A549 (cell line): ENCODE measurements around the gene SASH1. TPM values are rescaled to one million over a fixed set of nuclear protein-coding genes. Genes with fewer than 3 reads are reported as not detected.

Experiments used
- ATAC-seq, 2 experiments: fragments of 200-7000 bp in 1 of 2; fragments of >200 bp in 1 of 2; cut with Nextera tagmentation in 1 of 2; cut with Tn5 transposase in 1 of 2; 3 replicates each; pipeline versions ENCODE4 v1.8.0 to v1.9.1; 2018 to 2020; ENCODE audit warnings: mild to moderate bottlenecking in 1 of 2, moderate library complexity in 1 of 2
- CTCF ChIA-PET: fragments of 300-600 bp; sonication (Branson Sonifier 250); formaldehyde crosslinking; extraction: SDS; loops from one replicate; lab custom pipeline; 2021; ENCODE audit warnings: antibody characterized with exemption, inconsistent platforms; lab: Yijun Ruan, JAX
- POLR2A ChIA-PET: fragments of 350-600 bp; formaldehyde crosslinking; extraction: SDS; loops from one replicate; lab custom pipeline; 2021; ENCODE audit warnings: antibody characterized with exemption, inconsistent platforms; lab: Yijun Ruan, JAX
- DNase-seq, 2 experiments: peaks; one replicate each; pipeline versions ENCODE4 v3.0.0 to v3.0.0-alpha.2; 2011 to 2016; ENCODE audit warnings: low read depth in 1 of 2, low spot score in 1 of 2
- FAIRE-seq: peaks from 2 replicates; lab custom pipeline; 2011; peaks lifted over from hg19 to GRCh38; lab: Jason Lieb, UNC
- H3K27ac ChIP-seq, 2 experiments: fragments of >200 bp; sonication (Bioruptor Twin); formaldehyde crosslinking; 3 replicates each; pipeline ENCODE4 v1.5.1; 2016 to 2017
- H3K4me1 ChIP-seq: fragments of >200 bp; sonication (Bioruptor Twin); formaldehyde crosslinking; 3 replicates; pipeline ENCODE4 v1.6.1; 2016
- H3K4me2 ChIP-seq: fragments of >200 bp; sonication (Bioruptor Twin); formaldehyde crosslinking; 3 replicates; pipeline ENCODE4 v1.6.1; 2016
- H3K4me3 ChIP-seq: fragments of >200 bp; sonication (Bioruptor Twin); formaldehyde crosslinking; 3 replicates; pipeline ENCODE4 v1.5.1; 2016
- H3K9me3 ChIP-seq: fragments of >200 bp; sonication (Bioruptor Twin); formaldehyde crosslinking; 3 replicates; pipeline ENCODE4 v1.6.1; 2016
- BCL3 ChIP-seq: fragments of >200 bp; sonication (Bioruptor Twin); formaldehyde crosslinking; IDR thresholded peaks from 3 replicates; pipeline ENCODE4 v1.6.1; 2016
- CBX8 ChIP-seq: fragments of 200-600 bp; sonication (generic); IDR thresholded peaks from 2 replicates; pipeline ENCODE4 v1.6.1; 2016
- CHD4 ChIP-seq: fragments of 200-600 bp; sonication (generic); IDR thresholded peaks from 2 replicates; pipeline ENCODE4 v1.6.1; 2016; ENCODE audit warnings: antibody characterized with exemption, mild to moderate bottlenecking, borderline replicate concordance
- E2F6 ChIP-seq: IDR thresholded peaks from 2 replicates; pipeline ENCODE4 v1.6.1; 2012; ENCODE audit warnings: low read depth, borderline replicate concordance
- ELK1 ChIP-seq: fragments of 150-350 bp; IDR thresholded peaks from 2 replicates; pipeline ENCODE4 v1.6.1; 2014; ENCODE audit warnings: low read depth, mild to moderate bottlenecking, low read length
- HDAC2 ChIP-seq: fragments of 200-600 bp; sonication (generic); IDR thresholded peaks from 2 replicates; pipeline ENCODE4 v1.6.1; 2016
- HES2 ChIP-seq: fragments of >200 bp; sonication (Bioruptor Twin); formaldehyde crosslinking; IDR thresholded peaks from 2 replicates; pipeline ENCODE4 v1.6.1; 2016
- HOXB5 ChIP-seq: fragments of 250-450 bp; sonication (Bioruptor Pico); IDR thresholded peaks from 2 replicates; pipeline ENCODE4 v1.5.0; 2020; ENCODE audit warnings: mild to moderate bottlenecking, moderate library complexity
- JUNB ChIP-seq: fragments of >200 bp; sonication (Bioruptor Twin); formaldehyde crosslinking; IDR thresholded peaks from 2 replicates; pipeline ENCODE4 v1.6.1; 2016
- KDM1A ChIP-seq: fragments of 200-600 bp; sonication (generic); IDR thresholded peaks from 2 replicates; pipeline ENCODE4 v1.6.1; 2016; ENCODE audit warnings: low read depth, mild to moderate bottlenecking
- KDM5A ChIP-seq: fragments of 200-600 bp; sonication (generic); IDR thresholded peaks from 2 replicates; pipeline ENCODE4 v1.6.1; 2016; ENCODE audit warnings: antibody characterized with exemption, mild to moderate bottlenecking
- MAZ ChIP-seq: fragments of 150-350 bp; IDR thresholded peaks from 2 replicates; pipeline ENCODE4 v1.6.1; 2014; ENCODE audit warnings: antibody characterized with exemption, low read depth, low read length, borderline replicate concordance
- NPAS2 ChIP-seq: fragments of 250-450 bp; sonication (Bioruptor Pico); IDR thresholded peaks from 2 replicates; pipeline ENCODE4 v1.8.0; 2022; ENCODE audit warnings: mild to moderate bottlenecking, moderate library complexity, borderline replicate concordance
- PHF8 ChIP-seq: fragments of 200-600 bp; sonication (generic); IDR thresholded peaks from 2 replicates; pipeline ENCODE4 v1.6.1; 2016; ENCODE audit warnings: low read depth, mild to moderate bottlenecking, antibody characterized with exemption, moderate library complexity, borderline replicate concordance
- REST ChIP-seq: fragments of 200-600 bp; sonication (generic); IDR thresholded peaks from 2 replicates; pipeline ENCODE4 v1.6.1; 2016; ENCODE audit warnings: antibody characterized with exemption, mild to moderate bottlenecking, moderate library complexity
- RNF2 ChIP-seq: fragments of 200-600 bp; sonication (generic); IDR thresholded peaks from 2 replicates; pipeline ENCODE4 v1.6.1; 2016; ENCODE audit warnings: low read depth, mild to moderate bottlenecking, antibody characterized with exemption, moderate library complexity, borderline replicate concordance
- TFCP2L1 ChIP-seq: fragments of 250-450 bp; sonication (Bioruptor Pico); IDR thresholded peaks from 2 replicates; pipeline ENCODE4 v1.5.0; 2021; ENCODE audit warnings: mild to moderate bottlenecking
- ZFP36 ChIP-seq: fragments of 450-650 bp; IDR thresholded peaks from 2 replicates; pipeline ENCODE4 v1.6.1; 2014; ENCODE audit warnings: borderline replicate concordance; ENCODE audit not compliant: partially characterized antibody
- WGBS: methylation state at CpG from one replicate; pipeline ENCODE4 v1.1.6; 2017; ENCODE audit errors: missing lambda C conversion rate; 5-methylcytosine and 5-hydroxymethylcytosine counted together
- polyA plus RNA-seq, 4 experiments: library from polyadenylated mRNA; depleted of rRNA in 3 of 4; stranded (reverse); fragments of >200 nt; fragmentation: RNase III in 1 of 4; extraction: RNeasy Plus Mini Kit Qiagen cat#74134 plus additional on column Dnase treatment in 1 of 4; gene quantifications; 2 replicates in 3 of 4; 3 replicates in 1 of 4; pipeline ENCODE4 v1.2.3, GENCODE V29; 2011 to 2017
- TF ChIP-seq, protein P1 (sequence below): fragments of 250-450 bp; sonication (Bioruptor Pico); IDR thresholded peaks from 2 replicates; pipeline ENCODE4 v1.5.0; 2021; ENCODE audit warnings: mild to moderate bottlenecking, moderate library complexity, borderline replicate concordance
- TF ChIP-seq, protein P2 (sequence below): IDR thresholded peaks from 2 replicates; pipeline ENCODE4 v1.6.1; 2012

The SASH1 gene
- polyA plus RNA-seq, 2 of the 4 experiments (the other 2 are of a cell fraction) = 2.5 to 3.0 TPM

DNA sequence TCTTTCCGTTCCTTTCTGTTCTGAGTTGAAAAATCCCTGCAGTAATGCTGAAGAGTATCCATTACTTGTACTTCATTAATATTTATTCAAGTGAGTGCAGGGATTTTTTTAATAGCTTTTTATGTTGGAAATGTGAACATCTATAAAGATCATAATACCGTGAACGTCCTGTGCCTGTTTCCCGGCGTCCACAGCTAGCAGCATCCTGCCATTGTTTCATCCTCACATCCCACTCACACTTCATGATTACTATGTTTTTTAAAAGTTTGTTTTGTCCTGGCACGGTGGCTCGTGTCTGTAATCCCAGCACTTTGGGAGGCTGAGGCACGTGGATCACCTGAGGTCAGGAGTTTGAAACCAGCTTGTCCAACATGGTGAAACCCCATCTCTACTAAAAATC lies 54.3 kb downstream of the SASH1 start:
- POLR2A ChIA-PET = no interaction called here
- no peak for ATAC-seq
- no peak overlapping the region for H3K4me2 ChIP-seq
- TF ChIP-seq BCL3 (no peak), RNF2 (no peak), REST (no peak), CBX8 (no peak), ZFP36 (no peak)
- TF ChIP-seq, all 56 proteins: peak for 0
- CTCF ChIA-PET = no interaction called here
- Histone ChIP-seq H3K9me3 (no peaks in the 10 kb centered on the region), H3K27ac (no peak overlapping the region), H3K4me1 (0 out of 3 replicates have a peak, but pooled peaks cover 4% of the 10 kb centered on the region), H3K4me3 (no peak overlapping the region)
- FAIRE-seq = no peak
- DNase-seq = no peak
- WGBS = 93% methylated on average over 8 of the region's 8 CpGs

DNA sequence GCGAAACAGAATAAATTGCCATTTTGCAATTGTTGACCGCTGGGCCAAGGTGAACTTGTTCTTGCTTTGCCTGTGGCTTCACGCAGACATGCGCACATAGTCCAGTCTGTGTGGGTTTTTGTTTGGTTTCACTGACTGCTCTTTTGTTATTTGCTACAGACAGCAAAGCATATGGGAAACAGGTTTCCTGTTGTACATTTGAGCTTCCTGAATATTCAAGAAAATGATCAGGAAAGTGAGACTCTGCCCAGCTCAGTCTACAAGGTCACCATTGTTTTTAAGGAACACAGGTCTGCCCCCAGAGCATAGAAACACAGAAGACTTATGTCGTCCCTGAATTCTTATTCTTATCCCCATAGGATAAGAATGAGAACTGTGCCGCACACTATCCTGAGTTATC lies 55.6 kb downstream of the SASH1 start:
- Histone ChIP-seq H3K9me3 (no peaks in the 10 kb centered on the region), H3K4me2 (no peak overlapping the region), H3K4me3 (no peak overlapping the region), H3K27ac (no peak overlapping the region), H3K4me1 (no peaks in the 10 kb centered on the region)
- FAIRE-seq (no peak), ATAC-seq (no peak), DNase-seq (no peak)
- POLR2A ChIA-PET = no interaction called here
- TF ChIP-seq PHF8 (no peak), ELK1 (no peak), TFCP2L1 (CRISPR knock-in tag) (no peak), E2F6 (no peak), HES2 (no peak), CBX8 (no peak), HOXB5 (CRISPR knock-in tag) (no peak), KDM1A (no peak), REST (no peak), KDM5A (no peak), CHD4 (no peak), JUNB (no peak), NPAS2 (no peak), HDAC2 (no peak), MAZ (no peak), ZFP36 (no peak)
- TF ChIP-seq, protein P1, sequence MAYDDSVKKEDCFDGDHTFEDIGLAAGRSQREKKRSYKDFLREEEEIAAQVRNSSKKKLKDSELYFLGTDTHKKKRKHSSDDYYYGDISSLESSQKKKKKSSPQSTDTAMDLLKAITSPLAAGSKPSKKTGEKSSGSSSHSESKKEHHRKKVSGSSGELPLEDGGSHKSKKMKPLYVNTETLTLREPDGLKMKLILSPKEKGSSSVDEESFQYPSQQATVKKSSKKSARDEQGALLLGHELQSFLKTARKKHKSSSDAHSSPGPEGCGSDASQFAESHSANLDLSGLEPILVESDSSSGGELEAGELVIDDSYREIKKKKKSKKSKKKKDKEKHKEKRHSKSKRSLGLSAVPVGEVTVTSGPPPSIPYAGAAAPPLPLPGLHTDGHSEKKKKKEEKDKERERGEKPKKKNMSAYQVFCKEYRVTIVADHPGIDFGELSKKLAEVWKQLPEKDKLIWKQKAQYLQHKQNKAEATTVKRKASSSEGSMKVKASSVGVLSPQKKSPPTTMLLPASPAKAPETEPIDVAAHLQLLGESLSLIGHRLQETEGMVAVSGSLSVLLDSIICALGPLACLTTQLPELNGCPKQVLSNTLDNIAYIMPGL = no peak
- TF ChIP-seq, protein P2, sequence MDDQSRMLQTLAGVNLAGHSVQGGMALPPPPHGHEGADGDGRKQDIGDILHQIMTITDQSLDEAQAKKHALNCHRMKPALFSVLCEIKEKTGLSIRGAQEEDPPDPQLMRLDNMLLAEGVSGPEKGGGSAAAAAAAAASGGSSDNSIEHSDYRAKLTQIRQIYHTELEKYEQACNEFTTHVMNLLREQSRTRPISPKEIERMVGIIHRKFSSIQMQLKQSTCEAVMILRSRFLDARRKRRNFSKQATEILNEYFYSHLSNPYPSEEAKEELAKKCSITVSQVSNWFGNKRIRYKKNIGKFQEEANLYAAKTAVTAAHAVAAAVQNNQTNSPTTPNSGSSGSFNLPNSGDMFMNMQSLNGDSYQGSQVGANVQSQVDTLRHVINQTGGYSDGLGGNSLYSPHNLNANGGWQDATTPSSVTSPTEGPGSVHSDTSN = no peak
- CTCF ChIA-PET = no interaction called here
- WGBS = 87% methylated on average over 6 of the region's 6 CpGs
